Measurements from ENCODE around the gene SPNS3.

DNA sequence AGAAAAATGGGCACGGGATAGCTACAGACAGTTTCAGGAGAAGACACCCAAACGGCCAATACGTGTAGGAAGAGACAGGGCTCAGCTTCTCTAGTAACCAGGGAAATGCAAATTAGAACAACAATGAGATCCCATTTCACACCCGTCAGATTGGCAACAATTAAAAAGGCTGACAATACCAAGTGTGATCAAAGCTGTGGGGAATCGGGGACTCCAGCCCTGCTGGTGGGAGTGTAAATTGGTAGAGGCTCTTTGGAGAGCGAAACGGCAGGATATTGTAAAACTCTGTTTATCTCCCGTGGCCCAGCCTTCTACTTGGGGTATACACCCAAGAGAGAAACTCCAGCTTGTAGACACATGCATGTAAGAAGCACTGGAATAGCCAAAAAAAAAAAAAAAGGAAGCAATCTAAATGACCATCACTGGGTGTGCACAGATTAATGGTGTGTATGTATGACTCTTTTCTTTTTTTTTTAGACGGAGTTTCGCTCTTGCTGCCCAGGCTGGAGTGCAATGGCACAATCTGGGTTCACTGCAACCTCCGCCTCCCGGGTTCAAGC, 93.9 kb downstream of the SPNS3 start:
- no peak for TF ChIP-seq GATA2 (CRISPR knock-in tag; IDR thresholded peaks at IDR 0.05)
- no peak for TF ChIP-seq RAD21 (IDR thresholded peaks at IDR 0.05; ENCODE audit: low read length)
- TF ChIP-seq, protein P1, sequence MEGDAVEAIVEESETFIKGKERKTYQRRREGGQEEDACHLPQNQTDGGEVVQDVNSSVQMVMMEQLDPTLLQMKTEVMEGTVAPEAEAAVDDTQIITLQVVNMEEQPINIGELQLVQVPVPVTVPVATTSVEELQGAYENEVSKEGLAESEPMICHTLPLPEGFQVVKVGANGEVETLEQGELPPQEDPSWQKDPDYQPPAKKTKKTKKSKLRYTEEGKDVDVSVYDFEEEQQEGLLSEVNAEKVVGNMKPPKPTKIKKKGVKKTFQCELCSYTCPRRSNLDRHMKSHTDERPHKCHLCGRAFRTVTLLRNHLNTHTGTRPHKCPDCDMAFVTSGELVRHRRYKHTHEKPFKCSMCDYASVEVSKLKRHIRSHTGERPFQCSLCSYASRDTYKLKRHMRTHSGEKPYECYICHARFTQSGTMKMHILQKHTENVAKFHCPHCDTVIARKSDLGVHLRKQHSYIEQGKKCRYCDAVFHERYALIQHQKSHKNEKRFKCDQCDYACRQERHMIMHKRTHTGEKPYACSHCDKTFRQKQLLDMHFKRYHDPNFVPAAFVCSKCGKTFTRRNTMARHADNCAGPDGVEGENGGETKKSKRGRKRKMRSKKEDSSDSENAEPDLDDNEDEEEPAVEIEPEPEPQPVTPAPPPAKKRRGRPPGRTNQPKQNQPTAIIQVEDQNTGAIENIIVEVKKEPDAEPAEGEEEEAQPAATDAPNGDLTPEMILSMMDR (IDR thresholded peaks at IDR 0.05), result no peak
- TF ChIP-seq TCF12 (IDR thresholded peaks at IDR 0.05), result no peak
- no peak for TF ChIP-seq EZH2phosphoT487 (IDR thresholded peaks at IDR 0.05; ENCODE audit: borderline replicate concordance, low read depth)
- no peak for TF ChIP-seq EP300 (IDR thresholded peaks at IDR 0.05; ENCODE audit: borderline replicate concordance in 1 of 2, low read depth in 1 of 2, low read length in 1 of 2)
- TF ChIP-seq, protein P2, sequence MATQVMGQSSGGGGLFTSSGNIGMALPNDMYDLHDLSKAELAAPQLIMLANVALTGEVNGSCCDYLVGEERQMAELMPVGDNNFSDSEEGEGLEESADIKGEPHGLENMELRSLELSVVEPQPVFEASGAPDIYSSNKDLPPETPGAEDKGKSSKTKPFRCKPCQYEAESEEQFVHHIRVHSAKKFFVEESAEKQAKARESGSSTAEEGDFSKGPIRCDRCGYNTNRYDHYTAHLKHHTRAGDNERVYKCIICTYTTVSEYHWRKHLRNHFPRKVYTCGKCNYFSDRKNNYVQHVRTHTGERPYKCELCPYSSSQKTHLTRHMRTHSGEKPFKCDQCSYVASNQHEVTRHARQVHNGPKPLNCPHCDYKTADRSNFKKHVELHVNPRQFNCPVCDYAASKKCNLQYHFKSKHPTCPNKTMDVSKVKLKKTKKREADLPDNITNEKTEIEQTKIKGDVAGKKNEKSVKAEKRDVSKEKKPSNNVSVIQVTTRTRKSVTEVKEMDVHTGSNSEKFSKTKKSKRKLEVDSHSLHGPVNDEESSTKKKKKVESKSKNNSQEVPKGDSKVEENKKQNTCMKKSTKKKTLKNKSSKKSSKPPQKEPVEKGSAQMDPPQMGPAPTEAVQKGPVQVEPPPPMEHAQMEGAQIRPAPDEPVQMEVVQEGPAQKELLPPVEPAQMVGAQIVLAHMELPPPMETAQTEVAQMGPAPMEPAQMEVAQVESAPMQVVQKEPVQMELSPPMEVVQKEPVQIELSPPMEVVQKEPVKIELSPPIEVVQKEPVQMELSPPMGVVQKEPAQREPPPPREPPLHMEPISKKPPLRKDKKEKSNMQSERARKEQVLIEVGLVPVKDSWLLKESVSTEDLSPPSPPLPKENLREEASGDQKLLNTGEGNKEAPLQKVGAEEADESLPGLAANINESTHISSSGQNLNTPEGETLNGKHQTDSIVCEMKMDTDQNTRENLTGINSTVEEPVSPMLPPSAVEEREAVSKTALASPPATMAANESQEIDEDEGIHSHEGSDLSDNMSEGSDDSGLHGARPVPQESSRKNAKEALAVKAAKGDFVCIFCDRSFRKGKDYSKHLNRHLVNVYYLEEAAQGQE (IDR thresholded peaks at IDR 0.05; ENCODE audit: low read depth, low read length), result no peak
